GM12878 (cell line): ENCODE data around the gene CLRN1. TPM values are rescaled to one million over a fixed set of nuclear protein-coding genes. Genes with fewer than 3 reads are reported as not detected.

Experiments used
- ATAC-seq: fragments of 200-7000 bp; cut with Tn5 transposase; 3 replicates; pipeline ENCODE4 v1.9.1; 2020; ENCODE audit warnings: mild to moderate bottlenecking, moderate library complexity
- BruUV-seq: library from RNA; stranded (reverse); fragments of 400-500 nt; replicated peaks from 2 replicates; lab custom pipeline; 2021; lab: Mats Ljungman, UMichigan
- CTCF ChIA-PET: fragments of 300-600 bp; sonication (Branson Sonifier 250); formaldehyde crosslinking; extraction: SDS; loops from one replicate; lab custom pipeline; 2021; ENCODE audit warnings: inconsistent platforms; lab: Yijun Ruan, JAX
- POLR2A ChIA-PET: fragments of 350-600 bp; formaldehyde crosslinking; extraction: SDS; loops from one replicate; lab custom pipeline; 2021; ENCODE audit warnings: inconsistent platforms; lab: Charles Lee
- RAD21 ChIA-PET: fragments of 300-600 bp; sonication (Branson Sonifier 250); formaldehyde crosslinking; loops from one replicate; lab custom pipeline; 2023; ENCODE audit warnings: antibody characterized with exemption; ENCODE audit not compliant: unreplicated experiment; lab: Charles Lee
- SMC1A ChIA-PET: fragments of 300-600 bp; sonication (Branson Sonifier 250); formaldehyde crosslinking; loops from one replicate; lab custom pipeline; 2023; ENCODE audit not compliant: unreplicated experiment, uncharacterized antibody; lab: Charles Lee
- DNase-seq: peaks from one replicate; pipeline ENCODE4 v3.0.0-alpha.2; 2011; ENCODE audit warnings: low read depth, low spot score
- FAIRE-seq: peaks from 3 replicates; lab custom pipeline; 2011; peaks lifted over from hg19 to GRCh38; lab: Jason Lieb, UNC
- H2AFZ ChIP-seq: 2 replicates; pipeline ENCODE4 v1.6.0; 2011; ENCODE audit warnings: low read depth, low read length, control low read depth; ENCODE audit not compliant: control insufficient read depth
- H3K27ac ChIP-seq: 2 replicates; pipeline ENCODE4 v1.5.1; 2011; ENCODE audit warnings: control low read depth; ENCODE audit not compliant: control insufficient read depth, insufficient read depth
- H3K27me3 ChIP-seq, 2 experiments: replicated peaks in 1 of 2; 2 replicates each; pipeline versions ENCODE4 v1.6.0 to v1.6.1; 2011; ENCODE audit warnings: low read length in 1 of 2; ENCODE audit not compliant: control insufficient read depth in 2 of 2, insufficient read depth in 2 of 2
- H3K36me3 ChIP-seq, 2 experiments: 2 replicates each; pipeline ENCODE4 v1.5.1; 2011; ENCODE audit warnings: low read length in 1 of 2; ENCODE audit not compliant: control insufficient read depth in 2 of 2, insufficient read depth in 2 of 2
- H3K4me1 ChIP-seq: 2 replicates; pipeline ENCODE4 v1.6.1; 2011; ENCODE audit warnings: mild to moderate bottlenecking, low read length, moderate library complexity, mixed read lengths; ENCODE audit not compliant: control insufficient read depth, insufficient read depth
- H3K4me2 ChIP-seq: 2 replicates; pipeline ENCODE4 v1.6.0; 2011; ENCODE audit warnings: control low read depth; ENCODE audit not compliant: control insufficient read depth, insufficient read depth
- H3K4me3 ChIP-seq: fragments of 200-600 bp; sonication (generic); 2 replicates; pipeline ENCODE4 v1.5.1; 2016
- H3K79me2 ChIP-seq: 2 replicates; pipeline ENCODE4 v1.6.0; 2011; ENCODE audit warnings: low read length; ENCODE audit not compliant: control insufficient read depth, insufficient read depth
- H3K9ac ChIP-seq: 2 replicates; pipeline ENCODE4 v1.8.0; 2011; ENCODE audit warnings: low read length, control low read depth, mixed read lengths; ENCODE audit not compliant: control insufficient read depth, insufficient read depth
- H3K9me3 ChIP-seq: replicated peaks from 3 replicates; pipeline ENCODE4 v1.5.1; 2011; ENCODE audit warnings: mild to moderate bottlenecking, low read length; ENCODE audit not compliant: control insufficient read depth, insufficient read depth
- H4K20me1 ChIP-seq: 2 replicates; pipeline ENCODE4 v1.6.0; 2011; ENCODE audit not compliant: control insufficient read depth, insufficient read depth
- BHLHE40 ChIP-seq, 2 experiments: fragments of 450-650 bp in 1 of 2; IDR thresholded peaks; 2 replicates each; pipeline ENCODE4 v1.6.1; 2011 to 2017; ENCODE audit warnings: low read depth in 2 of 2, borderline replicate concordance in 1 of 2, improper control_type of control experiment in 1 of 2, low read length in 1 of 2, mild to moderate bottlenecking in 1 of 2
- CEBPB ChIP-seq, 2 experiments: fragments of 150-350 bp in 1 of 2; IDR thresholded peaks; 2 replicates each; pipeline ENCODE4 v1.6.1; 2012 to 2014; ENCODE audit warnings: low read depth in 2 of 2, low read length in 2 of 2, borderline replicate concordance in 1 of 2, inconsistent platforms in 1 of 2
- CEBPZ ChIP-seq: fragments of 150-350 bp; IDR thresholded peaks from 2 replicates; pipeline ENCODE4 v1.6.1; 2016; ENCODE audit warnings: low read depth, low read length
- MEF2A ChIP-seq: IDR thresholded peaks from 2 replicates; pipeline ENCODE4 v1.6.1; 2011; ENCODE audit warnings: low read depth, mild to moderate bottlenecking, low read length, moderate library complexity; ENCODE audit not compliant: insufficient read depth
- MTA2 ChIP-seq: fragments of 450-650 bp; IDR thresholded peaks from 2 replicates; pipeline ENCODE4 v1.6.1; 2016; ENCODE audit warnings: low read depth, mild to moderate bottlenecking, moderate library complexity
- PAX8 ChIP-seq: fragments of 450-650 bp; IDR thresholded peaks from 2 replicates; pipeline ENCODE4 v1.6.1; 2017; ENCODE audit warnings: mild to moderate bottlenecking, moderate library complexity
- RAD21 ChIP-seq: IDR thresholded peaks from 2 replicates; pipeline ENCODE4 v1.6.1; 2011; ENCODE audit warnings: mild to moderate bottlenecking, low read depth, low read length, moderate library complexity; ENCODE audit not compliant: insufficient read depth
- RUNX3 ChIP-seq: IDR thresholded peaks from 2 replicates; pipeline ENCODE4 v1.6.1; 2012; ENCODE audit warnings: low read length, inconsistent platforms
- SRF ChIP-seq, 2 experiments: IDR thresholded peaks; 2 replicates each; pipeline ENCODE4 v1.6.1; 2011; ENCODE audit warnings: low read depth in 2 of 2, low read length in 2 of 2, mild to moderate bottlenecking in 1 of 2, moderate library complexity in 1 of 2
- ZNF207 ChIP-seq: fragments of 450-650 bp; IDR thresholded peaks from 2 replicates; pipeline ENCODE4 v1.6.1; 2014; ENCODE audit warnings: antibody characterized with exemption, mild to moderate bottlenecking, borderline replicate concordance
- WGBS: methylation state at CpG from one replicate; pipeline ENCODE4 v1.1.6; 2016; ENCODE audit warnings: low lambda C conversion rate; ENCODE audit not compliant: insufficient replicate concordance, insufficient coverage; ENCODE audit errors: missing lambda C conversion rate; 5-methylcytosine and 5-hydroxymethylcytosine counted together
- in situ Hi-C: fragments of 300-500 bp; cut with MboI; formaldehyde crosslinking; loops from 9 replicates; pipeline ENCODE4 v1.14.3; 2018; ENCODE audit warnings: mixed read lengths
- intact Hi-C: fragments of 100-400 bp; cut with micrococcal nuclease; formaldehyde crosslinking; loops from one replicate; pipeline ENCODE4 v1.14.2; 2022; ENCODE audit not compliant: unreplicated experiment
- polyA plus RNA-seq, 11 experiments: library from polyadenylated mRNA; depleted of rRNA in 4 of 11; unstranded in 6 of 11; stranded (reverse) in 5 of 11; fragments of >200 nt; fragmentation: Nextera tagmentation in 4 of 11; fragmentation: Illumina TruSeq in 1 of 11; extraction: Ambion mirVana in 4 of 11; extraction: Trizol in 1 of 11; gene quantifications; 1 replicate in 1 of 11; 2 replicates in 10 of 11; pipeline versions ENCODE4 v1.2.1 to v1.2.3, GENCODE V29; 2011 to 2016; ENCODE audit warnings: inconsistent platforms in 2 of 11, missing spikeins in 2 of 11, low read depth in 1 of 11
- total RNA-seq, 4 experiments: library from RNA; depleted of rRNA in 3 of 4; stranded (reverse); fragments of >200 nt in 3 of 4; fragmentation: Illumina TruSeq in 1 of 4; extraction: Trizol in 1 of 4; gene quantifications; 2 replicates each; pipeline versions ENCODE4 v1.2.1 to v1.2.3, GENCODE V29; 2013 to 2021

CLRN1 gene
- total and polyA plus RNA-seq, 10 of the 15 experiments (the other 5 are each of a cell fraction or from before 2014, with no cell fraction given) = not detected

- Histone ChIP-seq H3K27ac (no peak overlapping the region), H3K9ac (no peak overlapping the region), H3K36me3 (no peaks in the 10 kb centered on the region), H3K9me3 (no peaks in the 10 kb centered on the region), H4K20me1 (no peaks in the 10 kb centered on the region), H3K4me2 (no peak overlapping the region), H3K79me2 (no peaks in the 10 kb centered on the region), H3K4me1 (no peaks in the 10 kb centered on the region), H3K4me3 (no peak overlapping the region), H2AFZ (no peak overlapping the region), H3K27me3 (peaks cover 0 to 1% of the 10 kb centered on the region in 2 experiments; a peak in 2 of 4 replicates)
- ChIA-PET CTCF (no interaction called here), POLR2A (no interaction called here), SMC1A (no interaction called here), RAD21 (no interaction called here)
- FAIRE-seq (no peak), ATAC-seq (no peak), DNase-seq (no peak)
- in situ Hi-C loops = no loop called here
- intact Hi-C loops = no loop called here
- TF ChIP-seq RAD21 (no peak), CEBPB (IDR thresholded peaks at IDR 0.05; ENCODE audit: borderline replicate concordance in 1 of 2, low read depth in 2 of 2, low read length in 2 of 2) (no peak), MTA2 (no peak), ZNF207 (no peak), RUNX3 (no peak), BHLHE40 (IDR thresholded peaks at IDR 0.05; ENCODE audit: borderline replicate concordance in 1 of 2, low read depth in 2 of 2, low read length in 1 of 2) (no peak), CEBPZ (no peak), SRF (IDR thresholded peaks at IDR 0.05; ENCODE audit: low read depth in 2 of 2, low read length in 2 of 2) (no peak), PAX8 (no peak), MEF2A (no peak)
- 17% methylated on average over 3 of the region's 3 CpGs for WGBS
- no TSS peak for BruUV-seq
Observed at GRCh38 chr3:151015767-151016477, 43.4 kb upstream of the CLRN1 start.
